NOMO-1 treated with dmso at 0.1 percent for 144 hours (cell line): ENCODE measurements around the gene CCND1.

ENCODE experiments used
- DNase-seq: peaks from one replicate; lab custom pipeline; 2025; ENCODE audit not compliant: unreplicated experiment; lab: John Stamatoyannopoulos, UW

Gene CCND1

GRCh38 chr11:69664103-69664775 is 23.3 kb downstream of the CCND1 start:
- no peak for DNase-seq

DNA sequence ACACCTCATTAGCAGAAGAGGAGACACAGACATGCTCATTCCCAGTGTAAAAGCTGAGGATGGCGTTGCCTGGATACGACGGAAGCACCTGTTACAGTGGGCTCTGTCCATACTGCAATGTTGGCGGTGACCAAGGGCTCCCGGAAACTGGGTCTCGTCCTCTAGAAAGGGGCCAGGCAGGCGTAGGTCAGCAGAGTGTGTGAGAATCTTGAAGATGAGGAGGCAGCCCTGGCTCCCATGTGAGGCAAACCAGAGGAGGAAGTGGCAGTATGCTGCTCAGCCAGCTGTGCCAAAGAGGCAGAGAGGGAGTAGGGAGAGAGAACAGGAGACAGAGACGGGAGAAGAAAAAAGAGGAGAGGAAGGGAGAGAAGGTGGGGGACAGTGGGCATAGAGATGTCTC is 23.9 kb downstream of the CCND1 start:
- no peak for DNase-seq

GRCh38 chr11:69665669-69666068 is 24.7 kb downstream of the CCND1 start:
- no peak for DNase-seq

GRCh38 chr11:69666261-69666660 is 25.3 kb downstream of the CCND1 start:
- DNase-seq: no peak

DNA sequence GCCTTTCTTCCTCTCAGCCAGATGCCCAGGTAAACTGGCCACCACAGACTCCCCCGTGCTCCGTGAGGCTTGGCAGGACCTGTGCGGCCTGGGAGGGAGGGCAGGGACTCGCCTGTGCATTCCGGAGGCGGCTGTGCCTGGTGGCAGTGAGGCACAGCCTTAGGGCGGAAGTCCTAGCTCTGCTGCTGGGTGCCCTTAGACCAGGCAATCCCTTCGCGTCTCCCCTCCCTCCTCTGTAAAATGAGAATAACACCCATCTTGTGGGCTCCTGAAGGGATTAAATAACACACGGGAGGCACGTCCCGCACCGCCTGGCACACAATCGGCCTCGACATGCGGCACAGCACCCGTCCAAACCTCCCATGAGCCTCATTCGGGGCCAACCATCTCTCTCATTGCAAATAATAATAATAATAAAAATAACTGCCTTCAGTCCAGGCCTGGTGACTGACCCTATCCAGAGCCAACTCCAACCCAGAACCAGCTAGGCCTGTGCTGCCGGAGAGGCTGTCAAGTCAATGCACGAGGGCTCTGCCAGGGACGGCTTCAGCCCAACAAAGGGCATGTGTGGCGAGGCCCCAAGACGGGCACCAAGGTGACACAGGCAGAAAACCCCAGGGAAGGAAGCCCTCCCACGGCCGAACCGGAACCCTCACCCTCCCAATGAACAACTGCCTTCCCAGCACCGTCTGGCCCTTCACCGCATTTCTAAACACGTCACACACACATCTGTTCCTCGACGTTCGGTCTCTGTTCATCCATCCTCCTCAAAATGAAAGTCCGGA is 26.0 kb downstream of the CCND1 start:
- DNase-seq: no peak

GRCh38 chr11:69667619-69668604 is 27.0 kb downstream of the CCND1 start:
- DNase-seq: no peak

- no peak for DNase-seq
Observed at GRCh38 chr11:69669486-69669885, 28.5 kb downstream of the CCND1 start.

- peak; percentile 23 for DNase-seq
Observed at GRCh38 chr11:69670158-69670845, 29.3 kb downstream of the CCND1 start.

- no peak for DNase-seq
Observed at GRCh38 chr11:69671734-69672465, 30.9 kb downstream of the CCND1 start.

GRCh38 chr11:69674267-69674885 is 33.4 kb downstream of the CCND1 start:
- no peak for DNase-seq

- DNase-seq: peak; percentile 94
Observed at GRCh38 chr11:69674886-69675714, 34.1 kb downstream of the CCND1 start, which contains the start of gene LTO1. Gene LTO1 (minus strand): TSS chr11:69675353. CDS start chr11:69675239, 114 bp downstream.

- DNase-seq: no peak
Observed at GRCh38 chr11:69677749-69678148, 36.8 kb downstream of the CCND1 start.

DNA sequence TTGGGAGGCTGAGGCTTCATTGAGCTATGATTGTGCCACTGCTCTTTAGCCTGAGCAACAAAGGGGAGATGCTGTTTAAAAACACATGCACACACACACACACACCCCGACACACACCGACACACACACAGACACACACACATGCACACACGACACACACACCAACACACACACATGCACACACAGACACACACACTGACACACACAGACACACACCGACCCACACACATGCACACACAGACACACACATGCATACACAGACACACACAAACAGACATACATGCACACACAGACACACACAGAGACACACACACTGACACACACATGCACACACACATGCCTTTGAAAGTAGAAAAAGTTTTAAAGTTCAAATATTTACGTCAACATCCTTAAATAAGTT is 39.7 kb downstream of the CCND1 start:
- DNase-seq: no peak

- no peak for DNase-seq
Observed at GRCh38 chr11:69682221-69682620, 41.3 kb downstream of the CCND1 start.

GRCh38 chr11:69682681-69683326 is 41.8 kb downstream of the CCND1 start:
- no peak for DNase-seq

- DNase-seq: no peak
Observed at GRCh38 chr11:69683764-69684333, 42.9 kb downstream of the CCND1 start.

- no peak for DNase-seq
Observed at GRCh38 chr11:69684651-69685050, 43.7 kb downstream of the CCND1 start.

GRCh38 chr11:69685348-69685747 is 44.4 kb downstream of the CCND1 start:
- DNase-seq: no peak
